DOHH2 (cell line): ENCODE results near the gene KCTD20.
"Not testable (repeated sequence)": the region's sequence is repeated elsewhere in the genome, so short reads cannot be mapped to it uniquely, and the experiment has no call there.

Experiments
- EZH2phosphoT487 ChIP-seq: fragments of 200-600 bp; sonication (generic); IDR thresholded peaks from 2 replicates; pipeline ENCODE4 v1.6.1; 2017; ENCODE audit warnings: borderline replicate concordance, mild to moderate bottlenecking, antibody characterized with exemption, low read length, moderate library complexity, mixed read lengths
- TF ChIP-seq, protein P1 (sequence below): fragments of 200-600 bp; sonication (generic); IDR thresholded peaks from one replicate; pipeline ENCODE4 v1.5.1; 2014; ENCODE audit warnings: antibody characterized with exemption, mild to moderate bottlenecking, low read depth, low read length; ENCODE audit not compliant: poor library complexity, severe bottlenecking

DNA sequence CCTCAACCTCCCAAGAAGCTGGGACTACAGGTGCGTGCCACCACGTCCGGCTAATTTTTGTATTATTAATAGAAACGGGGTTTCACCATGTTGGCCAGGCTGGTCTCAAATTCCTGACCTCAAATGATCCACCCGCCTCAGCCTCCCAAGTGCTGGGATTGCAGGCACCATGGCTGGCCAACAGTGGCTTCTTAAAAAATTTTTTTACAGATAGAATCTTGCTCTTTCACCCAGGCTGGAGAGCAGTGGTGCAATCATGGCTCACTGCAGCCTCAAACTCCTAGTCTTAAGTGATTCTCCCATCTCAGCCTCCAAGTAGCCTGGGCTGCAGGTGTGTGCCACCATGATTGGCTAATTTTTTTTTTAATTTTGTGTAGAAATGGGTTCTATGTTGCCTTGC is 40.5 kb downstream of the KCTD20 start:
- TF ChIP-seq, protein P1, sequence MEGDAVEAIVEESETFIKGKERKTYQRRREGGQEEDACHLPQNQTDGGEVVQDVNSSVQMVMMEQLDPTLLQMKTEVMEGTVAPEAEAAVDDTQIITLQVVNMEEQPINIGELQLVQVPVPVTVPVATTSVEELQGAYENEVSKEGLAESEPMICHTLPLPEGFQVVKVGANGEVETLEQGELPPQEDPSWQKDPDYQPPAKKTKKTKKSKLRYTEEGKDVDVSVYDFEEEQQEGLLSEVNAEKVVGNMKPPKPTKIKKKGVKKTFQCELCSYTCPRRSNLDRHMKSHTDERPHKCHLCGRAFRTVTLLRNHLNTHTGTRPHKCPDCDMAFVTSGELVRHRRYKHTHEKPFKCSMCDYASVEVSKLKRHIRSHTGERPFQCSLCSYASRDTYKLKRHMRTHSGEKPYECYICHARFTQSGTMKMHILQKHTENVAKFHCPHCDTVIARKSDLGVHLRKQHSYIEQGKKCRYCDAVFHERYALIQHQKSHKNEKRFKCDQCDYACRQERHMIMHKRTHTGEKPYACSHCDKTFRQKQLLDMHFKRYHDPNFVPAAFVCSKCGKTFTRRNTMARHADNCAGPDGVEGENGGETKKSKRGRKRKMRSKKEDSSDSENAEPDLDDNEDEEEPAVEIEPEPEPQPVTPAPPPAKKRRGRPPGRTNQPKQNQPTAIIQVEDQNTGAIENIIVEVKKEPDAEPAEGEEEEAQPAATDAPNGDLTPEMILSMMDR, result not testable (repeated sequence)
- TF ChIP-seq EZH2phosphoT487, result not testable (repeated sequence)
